K562 (cell line): ENCODE measurements around the gene ANKDD1A. TPM values are rescaled to one million over a fixed set of nuclear protein-coding genes. Genes with fewer than 3 reads are reported as not detected.
A peak's percentile ranks its signal among the peaks of the same experiment; 100 is the strongest.

Source experiments
- ATF2 ChIP-seq: sonication (generic); formaldehyde crosslinking; IDR thresholded peaks from 2 replicates; pipeline ENCODE4 v1.8.1; 2022; ENCODE audit warnings: missing genetic modification reagents
- CBFA2T3 ChIP-seq: fragments of 450-650 bp; IDR thresholded peaks from 2 replicates; pipeline ENCODE4 v1.6.1; 2017
- CTBP1 ChIP-seq: fragments of 450-650 bp; IDR thresholded peaks from 2 replicates; pipeline ENCODE4 v1.6.1; 2016; ENCODE audit warnings: borderline replicate concordance
- ELK1 ChIP-seq: sonication (generic); formaldehyde crosslinking; IDR thresholded peaks from 2 replicates; pipeline ENCODE4 v1.8.1; 2022; ENCODE audit warnings: missing genetic modification reagents
- EP300 ChIP-seq: IDR thresholded peaks from 2 replicates; pipeline ENCODE4 v1.6.1; 2012; ENCODE audit warnings: low read length, improper control_type of control experiment
- FIP1L1 ChIP-seq: fragments of 200-400 bp; formaldehyde crosslinking; IDR thresholded peaks from 2 replicates; pipeline ENCODE4 v1.6.1; 2018; ENCODE audit warnings: mild to moderate bottlenecking, low read depth, low read length; ENCODE audit not compliant: poor library complexity, severe bottlenecking
- FOXA1 ChIP-seq: fragments of 450-650 bp; IDR thresholded peaks from 2 replicates; pipeline ENCODE4 v1.6.1; 2016; ENCODE audit warnings: mild to moderate bottlenecking, borderline replicate concordance
- GABPA ChIP-seq: fragments of 200-800 bp; sonication (Bioruptor generic); conservative IDR thresholded peaks from 2 replicates; pipeline ENCODE4 v1.6.1; 2016; ENCODE audit warnings: low read depth, missing genetic modification characterization, missing compliant biosample characterization
- HMGXB4 ChIP-seq: sonication (generic); formaldehyde crosslinking; IDR thresholded peaks from 2 replicates; pipeline ENCODE4 v1.8.1; 2023; ENCODE audit warnings: mild to moderate bottlenecking, missing genetic modification reagents
- KLF16 ChIP-seq: IDR thresholded peaks from 2 replicates; pipeline ENCODE4 v1.6.1; 2016; ENCODE audit warnings: antibody characterized with exemption
- LEF1 ChIP-seq: fragments of 450-650 bp; IDR thresholded peaks from 2 replicates; pipeline ENCODE4 v1.6.1; 2016; ENCODE audit warnings: mild to moderate bottlenecking
- NR1H2 ChIP-seq: sonication (generic); formaldehyde crosslinking; IDR thresholded peaks from 2 replicates; pipeline ENCODE4 v1.4.0; 2020; ENCODE audit warnings: mild to moderate bottlenecking, missing genetic modification reagents
- PCBP1 ChIP-seq: fragments of 200-400 bp; formaldehyde crosslinking; IDR thresholded peaks from 2 replicates; pipeline ENCODE4 v1.6.1; 2018; ENCODE audit warnings: mild to moderate bottlenecking, low read depth, low read length; ENCODE audit not compliant: poor library complexity, severe bottlenecking
- PHTF2 ChIP-seq: fragments of 250-450 bp; sonication (Bioruptor Pico); IDR thresholded peaks from 2 replicates; pipeline ENCODE4 v1.5.0; 2021; ENCODE audit warnings: mild to moderate bottlenecking
- POLR2A ChIP-seq: fragments of 450-650 bp; conservative IDR thresholded peaks from 2 replicates; pipeline ENCODE4 v1.6.1; 2016
- POLR2B ChIP-seq: fragments of 450-650 bp; IDR thresholded peaks from 2 replicates; pipeline ENCODE4 v1.6.1; 2018; ENCODE audit warnings: low read depth; ENCODE audit not compliant: partially characterized antibody
- POLR2G ChIP-seq: fragments of 200-400 bp; formaldehyde crosslinking; IDR thresholded peaks from 2 replicates; pipeline ENCODE4 v1.6.1; 2017; ENCODE audit warnings: low read depth, mild to moderate bottlenecking, antibody characterized with exemption, low read length, moderate library complexity
- RFX1 ChIP-seq: fragments of 450-650 bp; IDR thresholded peaks from 2 replicates; pipeline ENCODE4 v1.6.1; 2016; ENCODE audit warnings: mild to moderate bottlenecking, moderate library complexity
- SMAD2 ChIP-seq: fragments of 150-350 bp; IDR thresholded peaks from 2 replicates; pipeline ENCODE4 v1.6.1; 2014; ENCODE audit warnings: low read depth, mild to moderate bottlenecking, low read length
- SNIP1 ChIP-seq: fragments of 450-650 bp; IDR thresholded peaks from 2 replicates; pipeline ENCODE4 v1.7.1; 2017; ENCODE audit warnings: low read depth, mild to moderate bottlenecking
- SOX6 ChIP-seq: fragments of 450-650 bp; IDR thresholded peaks from 2 replicates; pipeline ENCODE4 v1.6.1; 2014; ENCODE audit warnings: mild to moderate bottlenecking
- THAP7 ChIP-seq: fragments of 250-450 bp; sonication (Bioruptor Pico); IDR thresholded peaks from 2 replicates; pipeline ENCODE4 v1.5.0; 2021
- ZFPM2 ChIP-seq: fragments of 250-450 bp; sonication (Bioruptor Pico); IDR thresholded peaks from 2 replicates; pipeline ENCODE4 v1.5.1; 2022; ENCODE audit warnings: mild to moderate bottlenecking
- ZNF830 ChIP-seq: fragments of 250-450 bp; sonication (Bioruptor Pico); IDR thresholded peaks from 2 replicates; pipeline ENCODE4 v1.5.0; 2021; ENCODE audit warnings: mild to moderate bottlenecking
- polyA plus RNA-seq, 8 experiments: library from polyadenylated mRNA; depleted of rRNA in 4 of 8; stranded (reverse) in 5 of 8; unstranded in 3 of 8; fragments of >200 nt; fragmentation: Nextera tagmentation in 2 of 8; fragmentation: Illumina TruSeq in 1 of 8; extraction: Ambion mirVana in 2 of 8; extraction: Trizol in 1 of 8; gene quantifications; 2 replicates each; pipeline versions ENCODE4 v1.2.1 to v1.2.3, GENCODE V29; 2011 to 2014; ENCODE audit warnings: inconsistent platforms in 1 of 8, missing spikeins in 1 of 8
- total RNA-seq, 7 experiments: library from RNA; depleted of rRNA in 6 of 7; stranded (reverse); fragments of >200 nt in 6 of 7; fragmentation: Illumina TruSeq in 2 of 7; extraction: Trizol in 2 of 7; gene quantifications; 2 replicates each; pipeline versions ENCODE4 v1.2.1 to v1.2.3, GENCODE V29; 2011 to 2021; ENCODE audit warnings: low replicate concordance in 1 of 7
- TF ChIP-seq, protein P1 (sequence below): fragments of 250-450 bp; sonication (Bioruptor Pico); IDR thresholded peaks from 2 replicates; pipeline ENCODE4 v1.6.1; 2021; ENCODE audit warnings: mild to moderate bottlenecking

The ANKDD1A gene
- total and polyA plus RNA-seq, 9 of the 15 experiments (the other 6 are each of a cell fraction or from before 2014, with no cell fraction given) = 0.08 to 0.80 (median 0.43) TPM

DNA sequence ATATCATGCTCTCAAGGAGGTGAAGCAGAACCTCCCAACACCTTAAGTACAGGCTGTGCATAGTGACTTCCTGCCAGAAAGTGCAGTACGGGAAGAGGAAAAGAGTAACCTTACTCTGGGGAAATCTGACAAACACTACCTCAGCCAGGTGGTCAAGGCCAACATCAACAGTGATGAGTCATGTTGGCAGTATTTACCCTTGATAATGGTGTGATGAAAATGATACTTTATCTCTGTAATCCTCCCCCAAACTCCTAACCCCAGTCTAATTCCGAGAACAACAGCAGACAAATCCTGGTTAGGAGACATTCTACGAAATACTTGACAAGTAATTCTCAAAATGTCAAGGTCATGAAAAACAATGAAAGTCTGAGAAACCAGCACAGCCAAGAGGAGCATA lies 26.5 kb downstream of the ANKDD1A start (continued):
- no peak for TF ChIP-seq HMGXB4 (CRISPR knock-in tag)
- no peak for TF ChIP-seq KLF16
- TF ChIP-seq CBFA2T3 = peak; percentile 8; the same call in 1 of the 2 replicates
- no peak for TF ChIP-seq ZNF830 (CRISPR knock-in tag)
- peak; percentile 91 for TF ChIP-seq SOX6
- no peak for TF ChIP-seq FIP1L1
- no peak for TF ChIP-seq PCBP1
- TF ChIP-seq FOXA1 = no peak
- TF ChIP-seq LEF1 = no peak
- no peak for TF ChIP-seq POLR2B
- TF ChIP-seq SNIP1 = no peak
- no peak for TF ChIP-seq ATF2 (CRISPR knock-in tag)
- peak; percentile 89 for TF ChIP-seq CTBP1
- no peak for TF ChIP-seq POLR2A
- peak; percentile 74 for TF ChIP-seq EP300
- TF ChIP-seq NR1H2 (CRISPR knock-in tag) = no peak
- TF ChIP-seq THAP7 = no peak
- TF ChIP-seq, protein P1, sequence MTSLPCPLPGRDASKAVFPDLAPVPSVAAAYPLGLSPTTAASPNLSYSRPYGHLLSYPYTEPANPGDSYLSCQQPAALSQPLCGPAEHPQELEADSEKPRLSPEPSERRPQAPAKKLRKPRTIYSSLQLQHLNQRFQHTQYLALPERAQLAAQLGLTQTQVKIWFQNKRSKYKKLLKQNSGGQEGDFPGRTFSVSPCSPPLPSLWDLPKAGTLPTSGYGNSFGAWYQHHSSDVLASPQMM (CRISPR knock-in tag) = no peak
- TF ChIP-seq ELK1 = no peak
- TF ChIP-seq SMAD2 = no peak
- TF ChIP-seq ZFPM2 (CRISPR knock-in tag) = no peak
- TF ChIP-seq POLR2G = no peak
- TF ChIP-seq RFX1 = no peak
- TF ChIP-seq PHTF2 (CRISPR knock-in tag) = no peak
- no peak for TF ChIP-seq GABPA
